Astrocyte (in vitro differentiated cells and primary cell): Measurements from ENCODE around the gene ERMAP. TPM values are rescaled to one million over a fixed set of nuclear protein-coding genes. Genes with fewer than 3 reads are reported as not detected.

ENCODE experiments used
- DNase-seq: peaks from one replicate; pipeline ENCODE4 v3.0.0-alpha.2; 2010; ENCODE audit warnings: low read depth
- FAIRE-seq: peaks from 2 replicates; lab custom pipeline; 2011; peaks lifted over from hg19 to GRCh38; lab: Jason Lieb, UNC
- H2AFZ ChIP-seq: 2 replicates; pipeline ENCODE4 v1.6.0; 2012; ENCODE audit warnings: low read depth, low read length, inconsistent platforms
- H3K27ac ChIP-seq: 2 replicates; pipeline ENCODE4 v1.5.1; 2011; ENCODE audit warnings: low read depth, low read length, inconsistent platforms
- H3K27me3 ChIP-seq: 2 replicates; pipeline ENCODE4 v1.6.0; 2011; ENCODE audit warnings: low read length, inconsistent platforms; ENCODE audit not compliant: insufficient read depth
- H3K36me3 ChIP-seq: 2 replicates; pipeline ENCODE4 v1.5.1; 2011; ENCODE audit warnings: low read length, inconsistent platforms; ENCODE audit not compliant: insufficient read depth
- H3K4me1 ChIP-seq: 2 replicates; pipeline ENCODE4 v1.5.1; 2011; ENCODE audit warnings: low read length, inconsistent platforms; ENCODE audit not compliant: insufficient read depth
- H3K4me2 ChIP-seq: 2 replicates; pipeline ENCODE4 v1.6.0; 2012; ENCODE audit warnings: low read length, inconsistent platforms
- H3K4me3 ChIP-seq: 2 replicates; pipeline ENCODE4 v1.5.1; 2011; ENCODE audit warnings: low read depth, mild to moderate bottlenecking, low read length, inconsistent platforms; ENCODE audit not compliant: insufficient read depth
- H3K79me2 ChIP-seq: 2 replicates; pipeline ENCODE4 v1.6.0; 2012; ENCODE audit warnings: mild to moderate bottlenecking, low read length, inconsistent platforms; ENCODE audit not compliant: insufficient read depth
- H3K9ac ChIP-seq: 2 replicates; pipeline ENCODE4 v1.6.0; 2012; ENCODE audit warnings: mild to moderate bottlenecking, low read length, inconsistent platforms
- H3K9me3 ChIP-seq: 2 replicates; pipeline ENCODE4 v1.5.1; 2012; ENCODE audit warnings: low read depth, mild to moderate bottlenecking, low read length, inconsistent platforms; ENCODE audit not compliant: insufficient read depth
- H4K20me1 ChIP-seq: 2 replicates; pipeline ENCODE4 v1.6.0; 2012; ENCODE audit warnings: low read length, inconsistent platforms; ENCODE audit not compliant: insufficient read depth
- H3K27ac Mint-ChIP-seq: one replicate; pipeline ENCODE4 v1.8.0; 2021; ENCODE audit warnings: mild to moderate bottlenecking, mixed read lengths; ENCODE audit not compliant: unreplicated experiment
- H3K27me3 Mint-ChIP-seq: one replicate; pipeline ENCODE4 v1.8.0; 2021; ENCODE audit warnings: low read depth, mixed read lengths; ENCODE audit not compliant: unreplicated experiment
- H3K36me3 Mint-ChIP-seq: one replicate; pipeline ENCODE4 v1.8.0; 2021; ENCODE audit warnings: low read depth, mixed read lengths; ENCODE audit not compliant: unreplicated experiment
- H3K4me1 Mint-ChIP-seq: one replicate; pipeline ENCODE4 v1.8.0; 2021; ENCODE audit warnings: low read depth, mixed read lengths; ENCODE audit not compliant: unreplicated experiment
- H3K4me3 Mint-ChIP-seq: one replicate; pipeline ENCODE4 v1.8.0; 2021; ENCODE audit warnings: mild to moderate bottlenecking, moderate library complexity, mixed read lengths; ENCODE audit not compliant: unreplicated experiment
- H3K9me3 Mint-ChIP-seq: one replicate; pipeline ENCODE4 v1.8.0; 2021; ENCODE audit warnings: mild to moderate bottlenecking, mixed read lengths; ENCODE audit not compliant: unreplicated experiment
- CTCF ChIP-seq: IDR thresholded peaks from 2 replicates; pipeline ENCODE4 v1.5.1; 2011; ENCODE audit warnings: low read depth, mild to moderate bottlenecking, inconsistent platforms, low read length, moderate library complexity; ENCODE audit not compliant: insufficient read depth
- EZH2 ChIP-seq: IDR thresholded peaks from 2 replicates; pipeline ENCODE4 v1.6.1; 2012; ENCODE audit warnings: mild to moderate bottlenecking, low read length, inconsistent platforms; ENCODE audit not compliant: insufficient read depth
- total RNA-seq: library from RNA; stranded (reverse); gene quantifications from 2 replicates; pipeline ENCODE4 v1.2.1, GENCODE V29; 2021

ERMAP gene
- total RNA-seq, 1 donor from 2014 or later = 8.9 TPM

GRCh38 chr1:42784547-42784945, 32.4 kb upstream of the ERMAP start:
- Mint-ChIP-seq H3K9me3 (peaks cover 4% of the 10 kb centered on the region), H3K27ac (no peak overlapping the region), H3K4me3 (no peak overlapping the region), H3K27me3 (peaks cover 3% of the 10 kb centered on the region), H3K4me1 (no peaks in the 10 kb centered on the region), H3K36me3 (peaks cover 27% of the 10 kb centered on the region)
- Histone ChIP-seq H3K27me3 (no peaks in the 10 kb centered on the region), H3K4me2 (peak overlapping the region; percentile 86), H4K20me1 (peaks cover 4% of the 10 kb centered on the region), H3K9ac (peak overlapping the region; percentile 54), H3K4me1 (peaks cover 9% of the 10 kb centered on the region), H2AFZ (peak overlapping the region; percentile 86), H3K79me2 (no peaks in the 10 kb centered on the region), H3K4me3 (no peak overlapping the region), H3K36me3 (no peaks in the 10 kb centered on the region), H3K9me3 (no peaks in the 10 kb centered on the region), H3K27ac (no peak overlapping the region)
- TF ChIP-seq CTCF (no peak), EZH2 (no peak)
- FAIRE-seq = no peak
- no peak for DNase-seq

GRCh38 chr1:42784946-42785693, 31.8 kb upstream of the ERMAP start, which contains the start of gene TMEM269:
TMEM269 (plus strand) TSS chr1:42784991; CDS start chr1:42789894, 4,903 bp downstream.
- Histone ChIP-seq H3K27me3 (no peaks in the 10 kb centered on the region), H3K4me1 (peaks cover 9% of the 10 kb centered on the region), H2AFZ (peak within 1 kb of the TSS; percentile 86), H3K36me3 (no peaks in the 10 kb centered on the region), H3K27ac (no peak within 1 kb of the TSS), H3K4me2 (peak within 1 kb of the TSS; percentile 86), H3K9me3 (no peaks in the 10 kb centered on the region), H3K9ac (peak within 1 kb of the TSS; percentile 54), H3K79me2 (no peaks in the 10 kb centered on the region), H3K4me3 (peak within 1 kb of the TSS; percentile 57), H4K20me1 (peaks cover 4% of the 10 kb centered on the region)
- Mint-ChIP-seq H3K9me3 (peaks cover 4% of the 10 kb centered on the region), H3K4me3 (no peak within 1 kb of the TSS), H3K27ac (peak within 1 kb of the TSS; percentile 2), H3K4me1 (no peaks in the 10 kb centered on the region), H3K27me3 (peaks cover 3% of the 10 kb centered on the region), H3K36me3 (peaks cover 25% of the 10 kb centered on the region)
- TF ChIP-seq EZH2 (no peak), CTCF (no peak)
- DNase-seq = no peak
- no peak for FAIRE-seq

- Histone ChIP-seq H3K27me3 (no peaks in the 10 kb centered on the region), H3K9me3 (no peaks in the 10 kb centered on the region), H3K27ac (no peak overlapping the region), H3K79me2 (no peaks in the 10 kb centered on the region), H3K4me1 (peaks cover 9% of the 10 kb centered on the region), H3K9ac (no peak overlapping the region), H2AFZ (no peak overlapping the region), H3K4me3 (no peak overlapping the region), H3K36me3 (no peaks in the 10 kb centered on the region), H3K4me2 (no peak overlapping the region), H4K20me1 (peaks cover 4% of the 10 kb centered on the region)
- Mint-ChIP-seq H3K27ac (no peak overlapping the region), H3K27me3 (peaks cover 3% of the 10 kb centered on the region), H3K9me3 (peaks cover 4% of the 10 kb centered on the region), H3K4me3 (no peak overlapping the region), H3K4me1 (no peaks in the 10 kb centered on the region), H3K36me3 (peaks cover 18% of the 10 kb centered on the region)
- no peak for DNase-seq
- no peak for FAIRE-seq
- TF ChIP-seq CTCF (no peak), EZH2 (no peak)
Measured at GRCh38 chr1:42786097-42786496, 30.8 kb upstream of the ERMAP start.
